HG03280 (cell line): ENCODE results near the gene ADGRD1.
"Not testable (repeated sequence)": the region's sequence is repeated elsewhere in the genome, so short reads cannot be mapped to it uniquely, and the experiment has no call there.

ENCODE experiments used
- ATAC-seq: cut with Tn5 transposase; IDR thresholded peaks from one replicate; pipeline ENCODE4 v1.9.1; 2021; ENCODE audit warnings: mild to moderate bottlenecking, moderate library complexity; ENCODE audit not compliant: unreplicated experiment

ADGRD1 gene

GRCh38 chr12:131067981-131068851 is 114.5 kb downstream of the ADGRD1 start:
- ATAC-seq = no peak

GRCh38 chr12:131068926-131069720 is 115.4 kb downstream of the ADGRD1 start:
- not testable (repeated sequence) for ATAC-seq

GRCh38 chr12:131070136-131070535 is 116.4 kb downstream of the ADGRD1 start:
- not testable (repeated sequence) for ATAC-seq

- not testable (repeated sequence) for ATAC-seq
Observed at GRCh38 chr12:131070668-131071067, 117.0 kb downstream of the ADGRD1 start.

- not testable (repeated sequence) for ATAC-seq
Observed at GRCh38 chr12:131071234-131071820, 117.6 kb downstream of the ADGRD1 start.

DNA sequence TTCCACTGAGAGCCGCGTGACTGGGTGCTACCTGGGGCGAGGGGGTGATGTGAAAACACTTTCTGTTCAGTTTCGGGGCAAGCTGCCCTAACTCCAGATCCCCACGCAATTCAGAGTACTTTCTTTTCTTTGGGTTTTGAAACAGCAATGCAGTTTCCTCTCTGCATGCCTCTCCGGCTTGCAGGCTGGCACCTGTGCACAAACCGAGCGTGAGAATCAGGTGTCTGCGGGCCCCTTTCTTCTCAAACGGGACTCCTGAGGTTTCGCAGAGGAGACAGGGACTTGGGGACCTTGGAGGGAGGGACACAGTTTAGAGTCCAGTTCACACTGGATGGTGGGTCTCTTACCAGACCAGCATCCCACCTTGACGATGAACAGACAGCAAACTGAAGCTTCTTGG is 118.2 kb downstream of the ADGRD1 start:
- ATAC-seq = not testable (repeated sequence)

DNA sequence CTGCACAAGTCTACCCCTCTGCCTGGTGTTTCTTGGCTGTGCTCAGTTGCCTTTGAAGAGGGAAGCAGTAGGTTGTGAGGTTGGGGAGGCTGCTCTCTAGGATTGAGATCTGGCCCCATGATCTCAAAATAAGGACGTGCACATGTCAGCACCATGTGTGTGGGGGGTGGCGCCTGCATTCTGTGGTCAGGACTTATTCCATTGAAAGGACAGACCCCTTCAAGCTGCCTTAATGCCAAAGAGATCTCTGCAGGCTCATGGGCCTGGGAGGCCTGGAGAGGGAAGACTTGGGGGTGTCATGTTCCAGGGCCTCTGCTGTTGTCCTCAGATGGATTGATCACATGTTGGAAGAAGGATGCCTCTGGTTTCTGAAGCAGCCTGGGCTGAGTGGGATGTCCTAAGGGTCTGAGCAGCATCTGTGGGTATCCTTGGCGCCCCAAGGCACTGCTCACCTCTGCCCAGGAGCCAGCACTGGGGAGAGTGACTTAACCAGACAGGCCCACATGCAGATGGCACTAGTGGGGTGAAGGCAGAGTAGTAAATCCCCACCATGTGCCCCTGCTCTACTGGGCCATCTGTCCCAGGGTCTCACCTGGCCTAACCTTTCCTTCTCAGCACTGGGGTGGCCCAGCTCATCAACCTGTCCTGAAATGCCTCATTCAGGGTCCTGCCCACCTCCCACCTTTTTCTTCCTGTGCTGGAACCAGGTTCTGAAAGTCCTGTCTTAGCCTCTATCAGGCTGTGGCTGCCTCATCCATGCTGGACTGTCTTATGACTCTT is 118.9 kb downstream of the ADGRD1 start:
- ATAC-seq = no peak

GRCh38 chr12:131074221-131075083 is 120.7 kb downstream of the ADGRD1 start:
- ATAC-seq = no peak

GRCh38 chr12:131075194-131075593 is 121.5 kb downstream of the ADGRD1 start:
- ATAC-seq = no peak

- no peak for ATAC-seq
Observed at GRCh38 chr12:131075611-131076010, 121.9 kb downstream of the ADGRD1 start.

- no peak for ATAC-seq
Observed at GRCh38 chr12:131076296-131076695, 122.6 kb downstream of the ADGRD1 start.

DNA sequence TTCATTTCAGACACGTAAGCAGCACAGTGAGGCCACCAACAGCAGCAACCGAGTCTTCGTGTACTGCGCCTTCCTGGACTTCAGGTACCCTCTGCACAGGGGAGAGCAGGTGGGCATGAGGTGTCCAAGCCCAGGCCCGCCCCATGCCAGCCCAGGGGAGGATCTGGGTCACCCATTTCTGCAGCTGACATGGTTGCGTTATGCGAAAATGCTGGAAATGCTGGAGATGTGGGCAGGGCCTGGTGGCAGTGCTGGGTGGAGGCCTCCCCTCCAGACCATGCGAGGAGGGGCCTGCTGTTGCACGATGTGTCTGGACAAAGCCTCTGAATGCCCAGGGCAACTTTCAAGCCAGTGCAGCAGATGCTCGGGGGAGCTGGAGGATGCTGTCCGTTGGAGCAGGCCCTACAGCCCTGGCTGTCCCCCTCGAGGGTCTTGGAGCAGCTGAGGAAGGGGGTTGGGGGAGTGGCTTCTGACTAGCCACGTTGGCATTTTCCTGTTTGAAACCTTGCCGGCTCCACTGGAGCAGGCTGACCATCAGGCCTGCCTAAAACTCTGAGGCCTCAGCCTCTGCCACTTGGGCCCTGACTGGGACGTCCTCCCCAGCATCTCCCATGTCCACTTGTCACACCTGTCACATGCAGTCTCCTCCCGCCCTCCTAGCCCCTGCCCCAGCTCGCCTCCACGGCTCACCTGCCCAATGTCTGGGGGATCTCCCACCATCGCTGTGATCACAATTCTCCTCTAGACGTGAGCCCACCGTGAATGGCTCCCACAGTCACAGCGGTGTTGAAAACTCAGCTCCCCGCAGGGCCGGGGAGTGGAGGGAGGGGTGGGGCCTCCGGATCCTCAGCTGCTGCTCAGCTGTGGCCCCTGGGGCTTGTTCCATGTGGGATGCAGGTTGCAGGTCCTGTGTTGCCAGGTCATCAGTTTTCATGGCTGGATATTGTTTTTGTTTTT is 123.4 kb downstream of the ADGRD1 start:
- no peak for ATAC-seq

GRCh38 chr12:131077931-131078391 is 124.3 kb downstream of the ADGRD1 start:
- ATAC-seq = no peak

- ATAC-seq = no peak
Observed at GRCh38 chr12:131082290-131083194, 128.8 kb downstream of the ADGRD1 start.

DNA sequence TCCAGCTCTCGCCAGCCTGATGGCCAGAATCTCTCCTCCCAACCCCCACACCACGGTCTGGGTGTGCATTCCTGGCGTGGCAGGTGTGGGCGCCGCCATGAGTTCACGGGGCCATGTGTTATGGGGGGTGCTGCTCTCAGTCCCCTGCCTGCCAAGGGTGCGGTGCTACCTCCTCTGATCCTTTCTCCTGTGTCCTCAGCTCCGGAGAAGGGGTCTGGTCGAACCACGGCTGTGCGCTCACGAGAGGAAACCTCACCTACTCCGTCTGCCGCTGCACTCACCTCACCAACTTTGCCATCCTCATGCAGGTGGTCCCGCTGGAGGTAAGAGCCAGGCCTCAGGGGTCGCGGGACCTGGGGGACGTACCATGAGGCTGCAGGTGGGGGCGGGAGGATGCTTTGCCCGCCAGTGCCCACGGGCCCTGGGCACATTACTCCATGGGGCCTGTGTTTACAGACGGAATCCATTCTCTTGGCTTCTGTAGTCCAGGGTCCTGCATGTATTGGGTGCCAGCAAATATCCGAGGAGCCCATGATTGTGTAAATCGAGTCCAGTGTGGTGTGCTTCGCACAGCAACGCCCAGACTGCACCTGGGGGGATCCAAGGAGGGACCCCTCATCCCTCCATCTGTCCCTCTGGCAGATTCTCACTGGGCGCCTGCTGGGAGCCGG is 130.8 kb downstream of the ADGRD1 start:
- no peak for ATAC-seq

GRCh38 chr12:131085125-131085815 is 131.6 kb downstream of the ADGRD1 start:
- no peak for ATAC-seq
